ENCODE results near the gene GRIN2C. TPM values are rescaled to one million over a fixed set of nuclear protein-coding genes. Genes with fewer than 3 reads are reported as not detected.

The GRIN2C gene
- total and polyA plus RNA-seq, 2 donors (not counting 3 experiments of a cell fraction or from before 2014, with no cell fraction given), result 0.04 to 0.60 TPM

DNA sequence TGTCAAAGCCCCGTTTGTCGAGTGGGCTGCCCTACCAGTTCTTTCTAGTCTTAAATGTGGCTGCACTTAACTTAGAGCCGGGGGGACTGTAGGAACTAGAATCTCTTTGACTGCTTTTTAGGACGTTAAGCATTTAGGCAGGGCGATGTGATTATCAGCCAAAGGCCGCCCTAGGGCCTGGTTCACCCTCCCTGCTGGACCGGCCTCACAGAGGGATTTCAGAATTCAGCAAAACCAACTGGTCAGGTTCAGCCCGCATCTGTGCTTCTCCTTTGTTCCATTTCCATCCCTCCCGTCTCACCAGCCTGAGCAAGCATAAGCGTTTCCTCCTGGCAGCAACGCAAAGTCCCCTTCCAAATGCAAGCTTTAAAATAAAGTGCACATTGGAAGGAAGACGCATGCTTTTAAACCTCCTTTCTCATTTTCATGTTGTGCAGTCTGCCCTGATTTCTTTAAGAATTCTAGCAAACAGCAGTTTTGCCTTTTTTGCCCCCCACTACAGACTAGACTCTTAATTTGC is 67.0 kb downstream of the GRIN2C start:
- peaks cover 8 to 18% of the 10 kb centered on the region in 2 experiments for H3K36me3 ChIP-seq (ENCODE audit: control insufficient read depth in 2 of 2, extremely low read depth in 1 of 2, insufficient read depth in 2 of 2, low read length in 2 of 2)
- intact Hi-C loops (cut with micrococcal nuclease), result loop anchor here (5.0 kb wide), 1 partner anchor 50 kb away; no protein-coding TSS in a partner anchor
- no peaks in the 10 kb centered on the region for H3K9me1 ChIP-seq (replicated peaks; ENCODE audit: control insufficient read depth, extremely low read depth, insufficient read depth, low read length)
- H3K79me2 ChIP-seq (ENCODE audit: control insufficient read depth, insufficient read depth, low read length), result no peaks in the 10 kb centered on the region
- ChIA-PET POLR2A (no interaction called here), CTCF (interaction anchor here (1.0 to 14.0 kb wide), 4 partner anchors 33 to 165 kb away, joined by 3 to 325 read pairs (median 16); partner anchors contain the start of genes FDXR and GRIN2C)
- H4K20me1 ChIP-seq (replicated peaks; ENCODE audit: control insufficient read depth, extremely low read depth, insufficient read depth, low read length), result no peaks in the 10 kb centered on the region
- H3K27me3 ChIP-seq (ENCODE audit: control insufficient read depth in 2 of 2, insufficient read depth in 2 of 2, low read length in 2 of 2), result no peaks in the 10 kb centered on the region
- dilution Hi-C loops (cut with MboI; ENCODE audit: extremely low pct_ligation_motif_present, low sequenced_read_pairs), result no loop called here
- no peak overlapping the region for H3K9ac ChIP-seq (replicated peaks; ENCODE audit: extremely low read depth, insufficient read depth, low read length)
- peaks cover 9% of the 10 kb centered on the region for H3K4me1 ChIP-seq (ENCODE audit: control insufficient read depth, extremely low read depth, insufficient read depth, low read length)
- no peak for FAIRE-seq
- no peak for DNase-seq (ENCODE audit: low read depth, low spot score)
- no TSS peak for BruUV-seq (replicated peaks)
- no peak overlapping the region for H3K4me3 ChIP-seq (replicated peaks in 1 of 3; ENCODE audit: insufficient read depth in 1 of 3, low read depth in 1 of 3, low read length in 3 of 3)
- no peak overlapping the region for H3K27ac ChIP-seq (ENCODE audit: insufficient read depth, low read depth, low read length)
- H3K9me3 ChIP-seq (replicated peaks; ENCODE audit: control insufficient read depth, insufficient read depth, low read length), result no peaks in the 10 kb centered on the region
- TF ChIP-seq FOS (IDR thresholded peaks at IDR 0.05; ENCODE audit: borderline replicate concordance, insufficient read depth, low read length) (no peak), POLR2AphosphoS5 (IDR thresholded peaks at IDR 0.05; ENCODE audit: insufficient read depth, low read depth, low read length) (no peak), JUN (IDR thresholded peaks at IDR 0.05; ENCODE audit: borderline replicate concordance, insufficient read depth, insufficient read length, low read depth) (no peak), GATA2 (IDR thresholded peaks at IDR 0.05; ENCODE audit: insufficient read depth, insufficient read length, low read depth, low read length) (no peak), EZH2 (IDR thresholded peaks at IDR 0.05; ENCODE audit: borderline replicate concordance, low read depth, low read length, severe bottlenecking) (no peak), MYC (IDR thresholded peaks at IDR 0.05; ENCODE audit: low read depth, low read length) (no peak)
- TF ChIP-seq, protein P1, sequence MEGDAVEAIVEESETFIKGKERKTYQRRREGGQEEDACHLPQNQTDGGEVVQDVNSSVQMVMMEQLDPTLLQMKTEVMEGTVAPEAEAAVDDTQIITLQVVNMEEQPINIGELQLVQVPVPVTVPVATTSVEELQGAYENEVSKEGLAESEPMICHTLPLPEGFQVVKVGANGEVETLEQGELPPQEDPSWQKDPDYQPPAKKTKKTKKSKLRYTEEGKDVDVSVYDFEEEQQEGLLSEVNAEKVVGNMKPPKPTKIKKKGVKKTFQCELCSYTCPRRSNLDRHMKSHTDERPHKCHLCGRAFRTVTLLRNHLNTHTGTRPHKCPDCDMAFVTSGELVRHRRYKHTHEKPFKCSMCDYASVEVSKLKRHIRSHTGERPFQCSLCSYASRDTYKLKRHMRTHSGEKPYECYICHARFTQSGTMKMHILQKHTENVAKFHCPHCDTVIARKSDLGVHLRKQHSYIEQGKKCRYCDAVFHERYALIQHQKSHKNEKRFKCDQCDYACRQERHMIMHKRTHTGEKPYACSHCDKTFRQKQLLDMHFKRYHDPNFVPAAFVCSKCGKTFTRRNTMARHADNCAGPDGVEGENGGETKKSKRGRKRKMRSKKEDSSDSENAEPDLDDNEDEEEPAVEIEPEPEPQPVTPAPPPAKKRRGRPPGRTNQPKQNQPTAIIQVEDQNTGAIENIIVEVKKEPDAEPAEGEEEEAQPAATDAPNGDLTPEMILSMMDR (IDR thresholded peaks at IDR 0.05; ENCODE audit: extremely low read depth in 1 of 2, insufficient read depth in 1 of 2, low read depth in 1 of 2, low read length in 2 of 2), result no peak
- TF ChIP-seq, protein P2, sequence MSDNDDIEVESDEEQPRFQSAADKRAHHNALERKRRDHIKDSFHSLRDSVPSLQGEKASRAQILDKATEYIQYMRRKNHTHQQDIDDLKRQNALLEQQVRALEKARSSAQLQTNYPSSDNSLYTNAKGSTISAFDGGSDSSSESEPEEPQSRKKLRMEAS (IDR thresholded peaks at IDR 0.05; ENCODE audit: insufficient read depth, insufficient read length), result no peak
- no peak overlapping the region for H2AFZ ChIP-seq (ENCODE audit: low read depth, low read length)
- H3K4me2 ChIP-seq (ENCODE audit: insufficient read depth, low read length), result no peak overlapping the region

Other genes with a start within 250 kb of the GRIN2C start
- gene CD300E, start 236.1 kb downstream of the GRIN2C start, total RNA-seq, result not detected in 2 replicates
- gene CD300E, start 236.1 kb downstream of the GRIN2C start, polyA plus RNA-seq, result not detected in 2 replicates
- not detected in 2 replicates for gene CD300LF, start 147.0 kb downstream of the GRIN2C start, total RNA-seq
- gene CD300LF, start 147.0 kb downstream of the GRIN2C start, polyA plus RNA-seq, result not detected in 2 replicates
- 0.21 TPM in 1 of 2 replicates, not detected in the other for gene RAB37, start 122.6 kb downstream of the GRIN2C start, total RNA-seq
- 0.10 and 0.11 TPM in 2 replicates for gene RAB37, start 122.6 kb downstream of the GRIN2C start, polyA plus RNA-seq
- 26.8 and 26.9 TPM in 2 replicates for gene NHERF1, start 111.3 kb downstream of the GRIN2C start, total RNA-seq
- gene NHERF1, start 111.3 kb downstream of the GRIN2C start, polyA plus RNA-seq, result 22.4 and 24.4 TPM in 2 replicates
- 44.8 and 45.8 TPM in 2 replicates for gene NAT9, start 83.5 kb downstream of the GRIN2C start, total RNA-seq
- gene NAT9, start 83.5 kb downstream of the GRIN2C start, polyA plus RNA-seq, result 37.2 and 39.3 TPM in 2 replicates
- gene FDXR, start 13.1 kb upstream of the GRIN2C start, total RNA-seq, result 30.9 and 33.4 TPM in 2 replicates
- 19.7 and 20.4 TPM in 2 replicates for gene FDXR, start 13.1 kb upstream of the GRIN2C start, polyA plus RNA-seq
- not detected in 2 replicates for gene FADS6, start 33.7 kb upstream of the GRIN2C start, total RNA-seq
- gene FADS6, start 33.7 kb upstream of the GRIN2C start, polyA plus RNA-seq, result not detected in 2 replicates
- not detected in 2 replicates for gene USH1G, start 63.4 kb upstream of the GRIN2C start, total RNA-seq
- not detected in 2 replicates for gene USH1G, start 63.4 kb upstream of the GRIN2C start, polyA plus RNA-seq
- not detected in 2 replicates for gene OTOP2, start 64.4 kb upstream of the GRIN2C start, total RNA-seq
- gene OTOP2, start 64.4 kb upstream of the GRIN2C start, polyA plus RNA-seq, result not detected in 2 replicates
- gene OTOP3, start 76.0 kb upstream of the GRIN2C start, total RNA-seq, result not detected in 2 replicates
- gene OTOP3, start 76.0 kb upstream of the GRIN2C start, polyA plus RNA-seq, result not detected in 2 replicates
- 36.8 and 41.4 TPM in 2 replicates for gene HID1, start 112.9 kb upstream of the GRIN2C start, total RNA-seq
- 53.3 and 63.4 TPM in 2 replicates for gene HID1, start 112.9 kb upstream of the GRIN2C start, polyA plus RNA-seq
- gene CDR2L, start 127.7 kb upstream of the GRIN2C start, total RNA-seq, result 34.9 and 36.7 TPM in 2 replicates
- 22.2 and 23.1 TPM in 2 replicates for gene CDR2L, start 127.7 kb upstream of the GRIN2C start, polyA plus RNA-seq
- 38.0 and 38.8 TPM in 2 replicates for gene MRPL58, start 152.8 kb upstream of the GRIN2C start, total RNA-seq
- 28.7 and 43.7 TPM in 2 replicates for gene MRPL58, start 152.8 kb upstream of the GRIN2C start, polyA plus RNA-seq
- 200 and 202 TPM in 2 replicates for gene ATP5PD, start 187.1 kb upstream of the GRIN2C start, total RNA-seq
- 176 and 182 TPM in 2 replicates for gene ATP5PD, start 187.1 kb upstream of the GRIN2C start, polyA plus RNA-seq
- 20.6 and 23.2 TPM in 2 replicates for gene KCTD2, start 187.3 kb upstream of the GRIN2C start, total RNA-seq
- gene KCTD2, start 187.3 kb upstream of the GRIN2C start, polyA plus RNA-seq, result 24.3 and 24.8 TPM in 2 replicates
- gene SLC16A5, start 228.1 kb upstream of the GRIN2C start, total RNA-seq, result 16.4 and 17.4 TPM in 2 replicates
- gene SLC16A5, start 228.1 kb upstream of the GRIN2C start, polyA plus RNA-seq, result 23.3 and 31.9 TPM in 2 replicates